ENCODE data around the gene SNX33.
"Not testable (repeated sequence)": the region's sequence is repeated elsewhere in the genome, so short reads cannot be mapped to it uniquely, and the experiment has no call there.

Gene SNX33

DNA sequence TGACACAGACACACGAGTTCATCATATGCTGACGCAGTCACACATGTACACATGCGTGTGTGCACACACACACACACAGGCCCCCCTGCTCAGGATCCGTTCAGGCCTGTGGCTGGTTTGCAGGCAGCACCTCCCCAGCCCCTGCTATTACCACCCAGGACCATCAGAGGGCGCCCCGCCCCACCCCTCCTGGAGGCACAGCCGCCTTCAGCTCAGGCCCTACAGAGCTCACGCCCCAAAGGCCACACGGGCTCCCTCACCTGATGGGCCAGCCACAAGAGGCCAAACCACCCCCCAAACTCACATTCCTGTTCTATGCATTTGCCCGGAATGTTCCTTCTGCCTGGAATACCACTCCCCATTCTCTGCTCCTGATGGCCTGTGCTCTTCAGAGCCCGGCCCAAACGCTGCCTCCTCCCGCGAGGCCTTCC lies 38.5 kb downstream of the SNX33 start:
- DNase-seq = peak; percentile 79

DNA sequence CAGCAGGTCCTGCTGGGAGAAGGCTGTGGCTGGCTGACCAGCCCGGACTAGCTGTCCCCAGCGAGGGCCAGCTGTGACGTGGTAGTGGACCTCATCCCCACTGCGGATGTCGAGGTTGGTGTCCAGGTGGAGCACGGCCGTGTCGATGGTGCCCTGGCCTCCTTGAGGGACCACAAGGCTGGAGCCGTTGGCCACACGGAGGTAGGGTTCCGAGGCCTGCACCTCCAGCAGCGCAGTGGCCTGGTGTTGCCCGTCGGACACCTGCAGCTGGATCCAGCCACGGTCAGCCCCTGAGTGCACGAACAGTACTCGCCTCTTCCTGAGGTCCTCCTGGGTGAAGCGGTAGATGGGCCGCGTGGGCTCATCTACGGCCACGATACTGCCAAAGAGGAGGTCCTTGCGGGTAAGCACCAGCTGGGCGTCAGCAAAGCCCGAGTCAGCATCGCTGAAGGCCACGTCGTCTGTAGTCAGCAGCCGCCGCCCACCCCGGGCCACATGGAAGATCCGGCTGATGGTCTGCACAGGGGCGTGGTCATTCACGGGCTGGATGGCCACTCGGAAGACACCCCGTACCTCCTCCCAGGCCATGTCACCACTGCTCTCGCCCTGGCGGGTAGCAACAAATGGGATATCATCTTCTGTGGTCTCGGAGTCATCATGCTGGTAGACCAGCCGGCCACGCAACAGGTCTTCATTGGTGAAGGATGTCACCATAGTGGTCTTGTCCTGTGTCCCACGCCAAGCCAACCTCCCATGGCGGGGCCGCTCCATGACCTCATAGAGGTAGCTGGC lies 40.0 kb downstream of the SNX33 start:
- no peak for DNase-seq

DNA sequence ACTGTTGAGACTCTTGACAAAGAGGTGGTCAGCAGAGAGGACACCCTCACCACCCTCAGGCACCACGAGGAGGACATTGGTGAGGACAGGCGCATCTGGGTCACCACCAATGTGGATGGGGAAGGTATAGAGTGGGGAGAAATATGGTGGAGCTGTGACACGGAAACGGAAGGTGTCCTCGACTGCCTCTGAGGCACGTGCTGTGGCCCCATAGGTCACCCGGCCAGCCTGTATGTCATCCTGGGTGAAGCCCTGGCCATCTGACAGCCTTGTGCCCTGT lies 40.5 kb downstream of the SNX33 start:
- DNase-seq = no peak

DNA sequence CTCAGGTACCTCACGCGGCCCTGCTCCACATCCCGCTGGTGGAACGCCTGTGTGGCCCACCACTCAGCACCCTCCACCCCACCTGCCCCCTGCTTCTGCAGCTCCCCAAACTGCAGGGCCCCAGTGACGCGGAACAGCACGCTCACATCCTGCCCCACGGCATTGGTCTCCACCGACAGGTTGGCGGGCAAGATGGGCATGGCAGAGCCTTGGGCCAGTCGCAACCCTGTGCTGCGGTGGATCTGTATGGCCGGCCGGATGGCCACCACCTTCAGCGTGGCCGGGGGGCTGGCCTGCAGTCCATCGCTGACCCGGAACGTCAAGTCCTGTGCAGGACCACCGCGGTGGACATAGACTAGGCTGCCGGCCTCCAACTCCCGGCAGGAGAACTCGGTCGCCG lies 41.1 kb downstream of the SNX33 start:
- no peak for DNase-seq

DNA sequence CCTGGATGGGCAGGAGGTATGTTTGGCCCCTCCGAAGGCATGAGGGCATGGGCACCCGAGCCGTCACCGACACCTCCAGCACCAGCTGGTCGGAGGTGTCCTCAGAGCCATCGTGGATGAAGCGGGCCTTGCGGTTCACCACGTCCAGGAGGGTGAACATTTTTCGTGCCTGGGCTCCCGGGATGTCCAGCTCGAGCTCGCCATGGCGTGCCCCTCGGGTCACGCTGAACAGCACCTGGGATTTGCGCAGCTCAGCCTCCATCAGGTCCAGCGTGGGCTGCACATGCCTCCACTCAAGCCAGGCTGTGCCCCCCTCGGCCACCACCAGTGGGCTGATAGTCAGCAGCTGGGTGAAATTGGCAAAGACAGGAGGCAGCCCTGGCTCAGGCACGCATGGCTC lies 41.7 kb downstream of the SNX33 start:
- DNase-seq = not testable (repeated sequence)

DNA sequence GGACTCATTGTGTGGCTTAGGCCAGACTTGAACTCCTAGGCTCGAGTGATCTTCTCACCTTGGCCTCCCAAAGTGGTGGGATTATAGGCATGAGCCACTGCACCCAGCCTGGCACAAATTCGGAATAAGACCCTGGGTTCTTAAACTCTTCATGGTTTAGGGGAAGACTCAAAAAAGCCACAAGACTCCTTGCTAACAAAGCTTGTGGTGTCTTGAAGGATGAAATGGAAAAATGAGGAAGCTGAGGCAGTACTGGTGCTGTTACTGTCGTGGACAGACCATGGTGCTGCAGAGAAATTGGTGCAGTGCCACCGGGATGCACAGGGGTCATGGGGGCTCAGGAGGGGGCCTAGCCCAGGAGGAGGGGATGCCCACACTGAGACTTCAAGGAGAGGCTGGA lies 44.6 kb downstream of the SNX33 start:
- DNase-seq = not testable (repeated sequence)

DNA sequence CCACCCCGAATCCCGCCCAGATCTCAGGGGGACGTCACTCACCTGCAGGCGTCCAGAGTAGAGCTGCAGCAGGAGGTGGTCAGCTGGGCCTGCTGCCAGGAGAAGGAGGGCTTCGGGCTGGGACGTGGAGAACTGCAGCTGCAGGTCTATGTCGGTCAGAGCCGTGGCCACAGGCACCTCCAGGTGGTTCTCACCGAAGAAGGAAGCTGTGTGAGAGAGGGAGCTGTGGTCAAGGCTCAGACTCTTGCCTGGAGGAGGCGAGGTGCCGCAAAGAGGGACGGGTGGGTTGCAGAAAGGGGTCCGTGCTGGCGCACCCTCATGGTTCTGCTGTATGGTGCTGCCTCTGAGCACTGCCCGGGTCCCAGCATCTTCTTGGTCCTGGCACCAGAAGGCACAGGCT lies 45.3 kb downstream of the SNX33 start:
- DNase-seq = not testable (repeated sequence)

DNA sequence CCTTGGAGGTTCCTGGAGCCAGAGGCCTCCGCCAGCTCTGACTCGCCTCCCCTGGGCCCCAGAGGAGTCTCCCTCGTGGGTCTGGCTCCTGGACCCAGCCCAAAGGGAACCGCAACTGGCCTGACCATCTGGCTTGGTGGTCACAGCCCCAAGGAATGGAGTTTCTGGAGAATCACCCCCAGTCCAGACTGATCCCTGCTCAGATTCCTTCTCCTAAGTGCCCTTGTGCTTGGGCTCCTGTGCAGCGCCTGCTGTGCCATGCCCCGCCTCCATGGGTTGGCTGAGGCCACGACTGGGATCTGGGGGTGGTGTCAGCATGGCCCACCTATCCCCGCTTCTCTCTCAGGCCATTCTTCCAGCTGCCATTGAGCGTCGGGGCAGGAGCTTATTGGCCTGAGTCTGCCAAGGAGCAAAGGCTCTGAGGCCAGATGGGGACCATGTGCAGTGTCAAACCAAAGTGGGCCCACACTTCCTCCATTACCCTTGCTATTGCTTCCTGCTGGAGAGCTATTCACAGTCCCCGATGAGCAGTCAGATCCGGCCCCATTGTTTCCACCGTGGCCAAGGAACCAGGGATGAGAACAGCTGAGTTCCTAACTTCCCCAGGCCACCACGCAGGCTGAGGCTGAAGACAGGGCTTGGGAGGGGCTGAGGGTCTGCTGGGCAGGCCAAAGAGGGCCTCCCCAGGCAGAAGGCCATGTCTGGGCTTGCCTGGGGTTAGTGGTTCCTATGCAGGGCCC lies 46.0 kb downstream of the SNX33 start:
- DNase-seq = no peak

DNA sequence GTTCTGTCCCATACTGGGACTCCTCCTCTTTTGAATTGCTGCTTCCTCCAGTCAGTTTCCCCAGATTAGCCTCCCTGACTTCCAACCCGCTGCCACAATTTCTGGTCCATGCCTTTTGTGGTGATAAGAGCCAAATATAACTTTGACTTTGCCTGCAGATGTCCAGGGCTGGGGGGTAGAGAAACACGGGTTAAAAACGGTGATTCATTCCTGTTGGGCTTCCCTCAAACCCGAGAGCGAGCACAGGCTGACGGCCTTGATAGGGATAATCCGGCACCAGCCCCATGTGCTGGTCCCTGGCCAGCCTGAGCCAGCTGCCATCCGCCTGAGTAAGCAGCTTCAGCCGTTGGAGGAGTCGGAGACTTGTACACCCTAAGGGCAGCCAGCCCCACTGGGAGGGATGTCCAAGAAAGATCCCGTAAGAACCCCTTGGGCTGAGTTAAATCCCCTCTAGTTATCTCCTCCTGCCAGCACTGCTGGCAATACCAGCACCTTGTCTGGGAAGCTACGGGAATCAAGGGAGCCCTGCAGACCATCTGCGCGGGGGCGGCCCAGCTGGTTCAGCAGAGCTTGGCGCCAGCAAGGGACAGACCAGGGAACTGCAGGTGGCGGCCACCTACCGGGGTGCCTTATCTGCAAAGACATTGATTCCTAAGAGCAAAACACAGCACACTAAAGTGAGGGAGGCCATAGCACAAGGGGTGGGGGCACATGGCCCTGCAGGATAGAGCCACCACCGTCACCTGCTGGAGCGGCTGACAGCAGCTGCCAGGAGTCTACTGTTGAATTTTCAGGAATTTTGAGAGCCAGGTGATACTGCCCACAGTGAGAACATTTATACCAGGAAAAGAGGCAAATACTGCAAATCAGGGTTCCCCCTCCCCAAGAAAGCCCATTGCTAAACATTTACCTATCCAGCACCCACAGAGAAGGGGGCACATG lies 46.8 kb downstream of the SNX33 start:
- no peak for DNase-seq

DNA sequence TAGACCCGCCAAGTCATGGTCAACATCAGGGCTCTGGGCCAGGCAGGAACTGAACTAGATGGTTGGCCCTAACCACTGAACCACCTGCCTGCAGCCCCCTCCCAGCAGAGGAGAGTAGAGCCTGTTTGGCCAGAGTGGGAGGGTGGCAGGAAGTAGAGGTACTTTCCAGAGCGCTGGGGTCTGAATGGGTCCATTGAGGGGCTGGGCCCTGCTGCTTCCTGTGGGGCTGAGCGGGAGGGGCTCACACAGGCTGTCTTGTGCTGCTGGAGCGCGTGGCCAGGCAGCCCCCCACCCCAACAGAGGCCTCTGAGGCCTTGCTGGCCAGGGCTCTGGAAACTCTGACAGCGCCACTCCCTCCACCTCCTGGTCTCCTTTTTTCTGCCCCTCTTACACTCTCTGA lies 47.5 kb downstream of the SNX33 start:
- DNase-seq = no peak

DNA sequence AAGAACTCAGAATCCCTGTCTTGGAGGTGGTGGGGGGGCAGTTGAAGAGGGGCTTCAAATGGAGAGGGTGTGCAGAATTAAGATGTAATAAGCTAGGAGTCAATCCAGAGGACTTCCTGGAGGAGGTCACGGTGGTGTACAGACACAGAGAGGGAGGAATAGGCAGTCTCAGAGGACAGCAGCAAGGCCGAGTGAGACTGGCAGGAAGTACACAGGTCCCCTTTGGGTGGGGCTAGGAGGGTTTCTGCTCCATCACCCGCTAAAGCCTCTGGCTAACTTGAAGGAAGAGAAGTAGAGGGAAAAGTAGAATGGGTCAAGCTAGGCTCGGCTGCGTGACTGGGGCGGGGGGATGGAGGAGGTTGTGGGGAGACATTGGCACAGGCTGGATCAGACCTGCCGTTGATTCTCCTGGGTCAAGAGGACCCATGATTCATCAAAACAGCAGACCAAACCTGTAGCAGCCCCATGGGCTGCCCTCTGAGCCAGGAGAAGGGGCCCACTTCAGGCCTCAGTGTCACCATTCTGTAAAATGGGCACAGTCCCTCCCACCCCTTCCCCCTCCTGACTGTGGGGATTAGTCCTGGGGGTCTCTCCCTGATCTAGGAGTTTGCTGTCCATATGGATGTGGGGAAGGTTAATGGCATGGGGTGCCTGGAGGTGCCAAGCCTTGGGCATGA lies 48.1 kb downstream of the SNX33 start:
- no peak for DNase-seq

DNA sequence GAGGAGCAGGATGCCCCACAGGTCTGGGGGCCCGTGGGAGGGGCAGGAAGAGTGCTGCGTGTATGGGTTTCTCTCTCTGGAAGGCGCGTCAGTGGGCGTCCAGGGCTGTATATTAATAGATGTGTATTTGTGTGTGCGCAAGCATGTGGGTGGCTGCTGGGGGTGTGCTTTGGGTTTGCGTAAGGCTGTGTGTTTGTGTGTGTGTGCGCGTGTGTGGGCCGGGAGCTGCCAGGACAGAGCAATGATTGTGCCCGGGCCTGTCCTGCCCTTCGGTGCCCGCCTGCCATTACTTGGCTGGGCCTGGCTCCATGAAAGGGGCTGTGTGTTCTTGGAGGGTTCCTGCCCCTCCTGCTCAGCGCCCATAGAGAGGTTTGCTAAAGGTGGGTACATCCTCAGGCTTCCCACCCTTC lies 48.6 kb downstream of the SNX33 start:
- DNase-seq = no peak

DNA sequence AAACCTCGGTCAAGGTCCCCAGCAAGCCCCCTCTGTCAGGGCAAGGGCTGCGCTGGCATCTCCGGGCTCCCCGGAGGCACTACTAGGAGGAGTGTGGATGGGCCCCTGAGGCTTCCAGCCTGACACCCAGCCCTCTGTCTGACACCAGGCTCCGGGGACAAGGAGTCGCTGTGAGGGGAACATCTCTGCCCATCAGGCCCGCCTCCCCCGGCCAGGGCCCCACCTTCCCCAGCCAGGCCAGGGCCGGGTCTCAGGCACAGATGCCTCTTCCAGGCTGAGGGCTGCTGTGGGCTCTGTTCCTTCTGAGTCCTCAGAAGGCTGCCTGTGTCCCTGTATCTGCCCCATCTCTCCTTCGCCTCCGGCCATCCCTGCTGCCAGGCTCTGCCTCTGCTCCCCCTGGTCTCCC lies 49.1 kb downstream of the SNX33 start:
- DNase-seq = no peak

DNA sequence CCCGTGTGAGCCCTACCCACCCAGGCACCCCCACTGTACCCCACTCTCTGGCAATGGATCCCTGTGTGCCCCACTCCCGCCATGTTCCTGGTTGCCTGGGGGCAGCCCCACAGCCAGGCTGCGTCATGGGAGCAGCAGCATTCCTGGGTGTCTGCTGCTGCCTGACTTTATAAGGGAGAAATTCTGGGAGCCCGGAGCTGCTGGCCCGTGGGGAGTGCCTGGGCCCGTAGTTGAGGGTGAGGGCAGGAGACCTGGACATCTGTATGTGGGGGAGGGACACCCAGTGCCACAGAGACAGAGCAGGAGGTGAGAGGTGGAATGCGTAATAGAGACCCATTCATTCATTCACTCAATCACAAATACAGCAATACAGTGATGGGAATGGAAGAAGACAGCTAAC lies 49.8 kb downstream of the SNX33 start:
- DNase-seq = no peak

DNA sequence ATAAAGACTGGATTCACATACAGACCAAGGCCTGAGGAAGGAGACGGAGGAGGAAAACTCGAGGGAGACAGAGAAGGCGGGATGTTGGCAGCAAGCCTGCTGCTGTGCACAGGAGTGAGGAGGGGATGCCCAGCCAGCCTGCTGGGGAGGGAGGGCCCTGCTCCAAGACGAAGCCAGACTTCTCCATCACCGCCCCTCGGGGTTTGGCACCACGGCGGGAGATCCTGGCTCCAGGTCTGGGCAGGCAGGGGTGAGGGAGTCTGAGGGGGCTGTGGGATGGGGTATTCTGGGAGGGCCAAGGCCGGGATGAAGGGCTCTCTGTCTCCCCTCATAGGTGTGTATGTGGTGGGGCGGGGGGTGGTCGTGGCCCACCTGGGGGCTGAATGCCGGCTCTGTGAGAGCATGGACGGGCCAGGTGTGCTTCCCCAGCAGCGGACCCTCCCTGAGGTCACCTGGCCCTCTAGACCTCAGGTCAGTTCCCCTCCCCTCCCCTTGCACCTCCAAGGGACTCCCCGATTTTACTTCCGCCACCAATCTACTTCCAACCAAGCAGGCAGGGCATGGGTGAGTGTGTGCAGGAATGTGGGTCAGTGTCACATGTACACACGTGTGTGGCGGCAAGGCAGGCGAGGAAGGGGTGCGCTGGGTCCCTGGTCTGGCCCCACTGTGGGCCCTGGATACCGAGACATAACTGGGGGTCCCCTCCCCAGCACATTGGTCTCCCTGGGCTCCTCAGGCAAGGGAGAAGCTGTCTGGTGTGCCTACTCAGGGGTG lies 50.4 kb downstream of the SNX33 start:
- DNase-seq = not testable (repeated sequence)

DNA sequence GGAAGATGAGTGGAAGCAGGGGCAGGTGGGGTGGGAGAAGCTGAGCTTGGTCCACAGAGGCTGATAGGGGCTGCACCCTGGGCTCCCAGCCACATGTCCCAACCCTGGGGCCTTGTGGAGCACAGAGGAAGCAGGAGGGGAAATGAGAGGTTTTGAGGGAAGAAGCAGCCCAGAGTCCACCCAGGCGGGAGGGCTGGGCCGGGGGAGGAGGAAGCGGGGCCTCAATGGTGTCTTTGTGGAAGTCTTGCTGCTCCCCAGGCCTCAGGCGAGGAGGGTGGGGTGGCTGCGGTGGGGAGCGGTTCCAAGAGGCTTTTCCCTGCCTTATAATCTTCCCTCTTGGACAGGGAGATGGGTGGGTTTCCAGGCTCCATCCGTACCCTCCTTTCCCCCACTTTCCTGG lies 51.8 kb downstream of the SNX33 start:
- not testable (repeated sequence) for DNase-seq

DNA sequence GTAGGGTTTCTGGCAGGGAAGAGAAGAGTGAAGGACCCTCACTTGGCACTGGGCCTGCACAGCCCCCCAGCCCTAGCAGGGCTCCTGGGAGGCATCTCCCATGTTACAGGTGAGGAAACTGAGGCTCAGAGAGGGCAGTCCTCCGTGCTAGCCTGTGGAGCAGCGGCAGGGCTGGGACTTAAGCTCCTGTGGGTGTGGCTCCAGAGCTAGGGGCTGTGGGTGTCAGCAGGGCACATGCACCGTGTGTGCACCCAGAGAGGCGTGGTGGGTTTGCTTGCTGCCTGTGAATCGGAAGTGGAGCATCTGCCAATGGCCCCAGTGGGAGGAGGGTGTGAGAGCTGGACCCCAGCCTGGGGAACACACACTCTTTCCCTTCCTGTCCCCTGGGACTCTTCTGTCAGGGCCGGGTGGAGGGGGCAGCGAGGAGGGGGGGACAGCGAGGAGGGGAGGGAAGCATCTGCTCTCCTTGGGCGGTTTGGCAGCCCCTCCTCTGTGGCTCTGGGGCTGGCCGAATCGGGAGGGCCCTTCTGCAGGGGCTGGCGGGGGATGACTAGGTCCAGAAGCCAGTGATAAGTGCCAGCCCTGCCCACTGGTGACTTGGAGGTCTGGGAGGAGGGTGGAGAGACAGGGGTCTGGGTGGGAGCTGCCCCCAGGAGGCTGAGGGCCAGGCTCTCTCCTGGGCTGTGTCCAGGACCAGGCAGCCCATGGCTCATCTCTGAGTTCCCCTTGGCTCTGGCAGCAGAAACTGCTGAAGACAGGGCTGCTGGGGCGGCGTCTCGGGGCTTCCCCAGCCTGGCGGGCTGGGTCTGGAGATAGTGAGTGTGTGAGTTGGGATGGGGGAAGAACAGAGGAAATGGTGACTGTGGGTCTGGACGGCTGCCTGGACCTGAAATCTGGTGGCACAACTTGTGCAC lies 52.5 kb downstream of the SNX33 start:
- DNase-seq = not testable (repeated sequence)

DNA sequence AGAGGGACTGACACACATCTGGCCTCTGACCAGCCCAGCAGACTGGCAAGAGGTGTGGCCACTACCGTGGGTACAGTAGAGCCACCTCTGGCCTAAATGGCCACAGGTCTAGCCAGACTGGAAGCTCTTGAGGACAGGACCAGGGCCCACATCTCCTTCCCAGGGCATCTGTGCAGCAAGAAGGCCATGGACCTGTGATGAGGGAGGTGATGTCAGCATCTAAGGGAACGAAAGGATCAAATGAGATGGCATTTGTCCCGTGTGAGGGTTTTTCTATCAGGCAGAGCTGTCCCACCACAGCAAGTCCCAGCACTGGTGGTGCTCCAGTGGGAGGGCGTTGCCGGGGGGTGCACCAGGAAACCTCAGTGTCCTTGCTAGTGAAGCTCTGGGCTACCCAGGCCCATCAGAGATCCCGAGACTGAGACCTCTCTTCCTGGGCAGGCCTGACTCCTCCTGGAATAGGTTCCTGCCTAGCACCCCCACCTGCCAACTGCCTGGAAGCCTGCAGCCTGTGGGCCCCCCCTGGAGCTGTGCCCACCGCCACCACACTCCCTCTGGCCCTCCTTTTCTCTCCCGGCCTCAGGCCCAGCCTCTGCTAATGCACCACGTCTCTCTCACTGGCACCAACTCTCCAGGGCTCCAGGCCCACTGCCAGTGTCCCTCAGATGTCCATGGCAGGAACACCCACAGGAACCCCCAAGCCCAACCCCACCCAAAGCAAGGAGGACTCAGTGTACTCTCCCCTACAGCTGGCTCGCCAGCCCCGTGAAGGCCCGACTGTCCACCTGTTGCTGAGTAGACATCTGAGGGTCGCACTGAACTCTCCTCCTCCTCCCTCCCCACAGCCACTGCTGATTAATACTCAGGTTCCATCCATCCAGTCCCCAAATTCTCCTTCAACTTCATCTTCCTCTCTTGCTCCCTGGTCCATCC lies 53.6 kb downstream of the SNX33 start:
- DNase-seq = not testable (repeated sequence)

DNA sequence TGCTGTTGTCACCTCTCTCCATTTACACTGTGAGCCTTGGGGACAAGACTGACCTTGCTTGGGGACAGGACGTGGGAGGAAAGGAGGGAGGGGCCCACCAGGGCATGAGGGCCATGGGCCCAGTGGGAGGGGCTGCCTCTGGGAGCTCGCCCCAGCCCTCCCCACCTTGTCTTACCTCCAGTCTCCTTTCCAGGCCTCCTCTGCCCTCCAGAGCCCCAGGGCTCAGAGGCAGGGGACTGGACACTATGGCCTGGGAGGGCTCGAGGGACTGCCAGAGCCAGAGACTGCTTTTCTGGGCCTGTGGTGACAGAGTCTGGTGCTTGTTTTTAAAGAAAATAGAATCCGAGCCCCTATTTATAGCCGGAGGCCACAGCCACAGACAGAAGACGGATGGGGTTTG lies 54.7 kb downstream of the SNX33 start:
- DNase-seq = no peak

Data from activated T-cell treated with anti-CD3 and anti-CD28 coated beads, Interleukin-2, amount 50 U/mL, for 1 hour (primary cell).